HL-60 (cell line): ENCODE data around the gene TBC1D22A.
"Not testable (repeated sequence)": the region's sequence is repeated elsewhere in the genome, so short reads cannot be mapped to it uniquely, and the experiment has no call there.

Experiments
- DNase-seq, 2 experiments: peaks; one replicate each; pipeline ENCODE4 v3.0.0-alpha.2; 2010 to 2020; ENCODE audit warnings: low read depth in 1 of 2, low spot score in 1 of 2
- H3K27ac ChIP-seq: fragments of 250-450 bp; sonication (Bioruptor Pico); replicated peaks from 2 replicates; pipeline ENCODE4 v1.5.1; 2020; ENCODE audit warnings: mild to moderate bottlenecking, moderate library complexity
- H3K27me3 ChIP-seq: fragments of 250-450 bp; sonication (Bioruptor Pico); 2 replicates; pipeline ENCODE4 v1.5.1; 2021; ENCODE audit warnings: mild to moderate bottlenecking, moderate library complexity; ENCODE audit not compliant: insufficient read depth, poor library complexity, severe bottlenecking
- H3K4me3 ChIP-seq: replicated peaks from 2 replicates; pipeline ENCODE4 v1.5.1; 2011; ENCODE audit warnings: mild to moderate bottlenecking, control low read depth, low read length; ENCODE audit not compliant: insufficient read depth
- GABPA ChIP-seq: IDR thresholded peaks from 2 replicates; pipeline ENCODE4 v1.6.1; 2012; ENCODE audit warnings: low read depth
- POLR2AphosphoS5 ChIP-seq: IDR thresholded peaks from 2 replicates; pipeline ENCODE4 v1.6.1; 2012; ENCODE audit warnings: low read depth
- REST ChIP-seq: IDR thresholded peaks from 2 replicates; pipeline ENCODE4 v1.6.1; 2012; ENCODE audit warnings: low read depth; ENCODE audit not compliant: insufficient replicate concordance
- SPI1 ChIP-seq: IDR thresholded peaks from 2 replicates; pipeline ENCODE4 v1.6.1; 2012; ENCODE audit warnings: low read depth, mild to moderate bottlenecking, borderline replicate concordance
- TF ChIP-seq, protein P1 (sequence below): IDR thresholded peaks from one replicate; pipeline ENCODE4 v1.5.1; 2011; ENCODE audit warnings: low read length, control low read depth, inconsistent platforms; ENCODE audit not compliant: insufficient read depth

TBC1D22A gene

GRCh38 chr22:47136671-47137070, 374.2 kb downstream of the TBC1D22A start:
- H3K27ac ChIP-seq: no peak overlapping the region
- H3K4me3 ChIP-seq: no peak overlapping the region
- H3K27me3 ChIP-seq: no peaks in the 10 kb centered on the region
- DNase-seq: no peak
- TF ChIP-seq, protein P1, sequence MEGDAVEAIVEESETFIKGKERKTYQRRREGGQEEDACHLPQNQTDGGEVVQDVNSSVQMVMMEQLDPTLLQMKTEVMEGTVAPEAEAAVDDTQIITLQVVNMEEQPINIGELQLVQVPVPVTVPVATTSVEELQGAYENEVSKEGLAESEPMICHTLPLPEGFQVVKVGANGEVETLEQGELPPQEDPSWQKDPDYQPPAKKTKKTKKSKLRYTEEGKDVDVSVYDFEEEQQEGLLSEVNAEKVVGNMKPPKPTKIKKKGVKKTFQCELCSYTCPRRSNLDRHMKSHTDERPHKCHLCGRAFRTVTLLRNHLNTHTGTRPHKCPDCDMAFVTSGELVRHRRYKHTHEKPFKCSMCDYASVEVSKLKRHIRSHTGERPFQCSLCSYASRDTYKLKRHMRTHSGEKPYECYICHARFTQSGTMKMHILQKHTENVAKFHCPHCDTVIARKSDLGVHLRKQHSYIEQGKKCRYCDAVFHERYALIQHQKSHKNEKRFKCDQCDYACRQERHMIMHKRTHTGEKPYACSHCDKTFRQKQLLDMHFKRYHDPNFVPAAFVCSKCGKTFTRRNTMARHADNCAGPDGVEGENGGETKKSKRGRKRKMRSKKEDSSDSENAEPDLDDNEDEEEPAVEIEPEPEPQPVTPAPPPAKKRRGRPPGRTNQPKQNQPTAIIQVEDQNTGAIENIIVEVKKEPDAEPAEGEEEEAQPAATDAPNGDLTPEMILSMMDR: no peak
- TF ChIP-seq REST (no peak), GABPA (no peak), POLR2AphosphoS5 (no peak), SPI1 (no peak)

GRCh38 chr22:47139013-47139789, 376.8 kb downstream of the TBC1D22A start:
- no peak for DNase-seq
- H3K27ac ChIP-seq: no peak overlapping the region
- no peaks in the 10 kb centered on the region for H3K27me3 ChIP-seq
- H3K4me3 ChIP-seq: no peak overlapping the region
- TF ChIP-seq POLR2AphosphoS5 (no peak), REST (no peak)
- TF ChIP-seq, protein P1: no peak

- no peak overlapping the region for H3K27ac ChIP-seq
- TF ChIP-seq SPI1 (no peak), POLR2AphosphoS5 (no peak), GABPA (no peak), REST (no peak)
- TF ChIP-seq, protein P1: no peak
- DNase-seq: no peak
- no peak overlapping the region for H3K4me3 ChIP-seq
- no peaks in the 10 kb centered on the region for H3K27me3 ChIP-seq
These were observed 377.3 kb downstream of the TBC1D22A start for GRCh38 chr22:47139790-47140119.

DNA sequence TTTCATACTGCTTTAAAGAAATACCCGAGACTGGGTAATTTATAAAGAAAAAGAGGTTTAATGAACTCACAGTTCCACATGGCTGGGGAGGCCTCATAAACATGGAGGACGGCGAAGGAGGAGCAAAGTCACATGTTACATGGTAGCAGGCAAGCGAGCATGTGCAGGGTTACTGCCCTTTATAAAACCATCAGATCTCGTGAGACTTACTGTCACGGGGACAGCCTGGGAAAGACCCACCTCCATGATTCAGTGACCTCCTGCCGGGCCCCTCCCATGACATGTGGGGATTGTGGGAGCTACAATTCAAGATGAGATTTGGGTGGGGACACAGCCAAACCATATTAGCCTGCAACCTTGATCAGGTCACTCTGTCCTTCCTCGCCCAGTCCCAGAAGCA, 378.5 kb downstream of the TBC1D22A start:
- not testable (repeated sequence) for H3K27ac ChIP-seq, DNase-seq, H3K27me3 ChIP-seq, H3K4me3 ChIP-seq
